Measurements from ENCODE around the gene KSR1. TPM values are rescaled to one million over a fixed set of nuclear protein-coding genes. Genes with fewer than 3 reads are reported as not detected.
A peak's percentile ranks its signal among the peaks of the same experiment; 100 is the strongest.

Gene KSR1
- total and polyA plus RNA-seq, 10 of the 15 experiments (the other 5 are each of a cell fraction or from before 2014, with no cell fraction given), result 0.97 to 66.6 (median 22.9) TPM

GRCh38 chr17:27477050-27477888 lies 21.0 kb downstream of the KSR1 start (continued):
- TF ChIP-seq RELB (IDR thresholded peaks at IDR 0.05; ENCODE audit: low read depth), result 0 out of 2 replicates have a peak, but pooled peaks have one; percentile 17
- peak; percentile 39 to 44; a peak in 2 of 4 replicates for TF ChIP-seq IKZF2 (IDR thresholded peaks at IDR 0.05)
- no peak for TF ChIP-seq EGR1 (IDR thresholded peaks at IDR 0.05; ENCODE audit: borderline replicate concordance in 1 of 2, low read depth in 2 of 2, low read length in 2 of 2)
- no peak for TF ChIP-seq ELK1 (IDR thresholded peaks at IDR 0.05; ENCODE audit: low read depth, low read length)
- TF ChIP-seq RB1 (IDR thresholded peaks at IDR 0.05; ENCODE audit: borderline replicate concordance), result no peak
- no peak for TF ChIP-seq POLR2AphosphoS2 (IDR thresholded peaks at IDR 0.05; ENCODE audit: low read depth, low read length)
- no peak for TF ChIP-seq SREBF2 (IDR thresholded peaks at IDR 0.05; ENCODE audit: low read length)
- TF ChIP-seq SMARCA5 (IDR thresholded peaks at IDR 0.05), result peak; percentile 71; the same call in 1 of the 2 replicates
- TF ChIP-seq SPI1 (IDR thresholded peaks at IDR 0.05; ENCODE audit: borderline replicate concordance, insufficient read depth, low read depth, low read length), result 0 out of 2 replicates have a peak, but pooled peaks have one; percentile 31
- no peak for TF ChIP-seq ZBTB33 (IDR thresholded peaks at IDR 0.05)
- TF ChIP-seq ZBTB11 (CRISPR knock-in tag; IDR thresholded peaks at IDR 0.05), result no peak
- no peak for TF ChIP-seq CEBPB (IDR thresholded peaks at IDR 0.05; ENCODE audit: borderline replicate concordance in 1 of 2, low read depth in 2 of 2, low read length in 2 of 2)
- TF ChIP-seq KAT2A (conservative IDR thresholded peaks at IDR 0.05; ENCODE audit: control insufficient read depth, low read depth, low read length), result no peak
- TF ChIP-seq TCF3 (IDR thresholded peaks at IDR 0.05; ENCODE audit: borderline replicate concordance, insufficient read depth, low read depth, low read length), result no peak
- TF ChIP-seq TARDBP (IDR thresholded peaks at IDR 0.05; ENCODE audit: borderline replicate concordance), result no peak
- TF ChIP-seq DPF2 (IDR thresholded peaks at IDR 0.05), result 0 out of 2 replicates have a peak, but pooled peaks have one; percentile 22
- TF ChIP-seq ZNF207 (IDR thresholded peaks at IDR 0.05; ENCODE audit: borderline replicate concordance), result no peak; the same call in 1 of the 2 replicates
- no peak for TF ChIP-seq USF1 (IDR thresholded peaks at IDR 0.05; ENCODE audit: borderline replicate concordance, extremely low read length, insufficient read depth, low read depth, low read length)

All from GM12878 (cell line).